HCT116 (cell line): ENCODE data around the gene HAO2. TPM values are rescaled to one million over a fixed set of nuclear protein-coding genes. Genes with fewer than 3 reads are reported as not detected.

Experiments
- ATAC-seq: fragments of 200-7000 bp; cut with Tn5 transposase; 2 replicates; pipeline ENCODE4 v1.9.1; 2020; ENCODE audit warnings: mild to moderate bottlenecking, moderate library complexity
- BruUV-seq: library from RNA; stranded (reverse); fragments of 400-500 nt; replicated peaks from 2 replicates; lab custom pipeline; 2021; lab: Mats Ljungman, UMichigan
- CTCF ChIA-PET: fragments of 300-600 bp; sonication (Branson Sonifier 250); formaldehyde crosslinking; loops from one replicate; lab custom pipeline; 2021; ENCODE audit warnings: antibody characterized with exemption; lab: Charles Lee
- POLR2A ChIA-PET: fragments of 300-600, 350-600 bp; sonication (Branson Sonifier 250); formaldehyde crosslinking; loops from one replicate; lab custom pipeline; 2021; ENCODE audit warnings: antibody characterized with exemption; lab: Charles Lee
- RAD21 ChIA-PET, 2 experiments: fragments of 300-600 bp; sonication (Branson Sonifier 250); formaldehyde crosslinking; loops; one replicate each; lab custom pipeline; 2023; ENCODE audit warnings: low total read pairs in 2 of 2; ENCODE audit not compliant: uncharacterized antibody in 2 of 2, unreplicated experiment in 2 of 2, low non-redundant PET in 1 of 2; lab: Charles Lee
- DNase-seq: peaks from one replicate; pipeline ENCODE4 v3.0.0-alpha.2; 2010; ENCODE audit warnings: low read depth, low spot score
- H2AFZ ChIP-seq: fragments of 200-600 bp; shearing (Covaris generic), sonication (generic); 2 replicates; pipeline ENCODE4 v1.6.1; 2017; ENCODE audit warnings: low read depth, mixed run types, mixed read lengths, antibody characterized with exemption, low read length; ENCODE audit not compliant: poor library complexity, severe bottlenecking
- H3K27ac ChIP-seq: 2 replicates; pipeline ENCODE4 v1.5.1; 2012; ENCODE audit warnings: low read depth, low read length
- H3K27me3 ChIP-seq: fragments of 200-600 bp; sonication (generic); 2 replicates; pipeline ENCODE4 v1.6.1; 2016; ENCODE audit warnings: mixed run types, low read length, mixed read lengths; ENCODE audit not compliant: insufficient read depth
- H3K36me3 ChIP-seq, 2 experiments: fragments of 200-500 bp in 1 of 2; fragments of 200-600 bp in 1 of 2; sonication (Bioruptor generic) in 1 of 2; sonication (generic) in 1 of 2; 2 replicates each; pipeline versions ENCODE4 v1.5.1 to v1.6.1; 2014 to 2016; ENCODE audit warnings: low read length in 2 of 2, inconsistent platforms in 1 of 2, mixed read lengths in 1 of 2, mixed run types in 1 of 2; ENCODE audit not compliant: insufficient read depth in 2 of 2, control insufficient read depth in 1 of 2
- H3K4me1 ChIP-seq, 2 experiments: fragments of 200-600 bp in 1 of 2; sonication (generic) in 1 of 2; 2 replicates each; pipeline versions ENCODE4 v1.5.1 to v1.6.1; 2012 to 2017; ENCODE audit warnings: low read length in 2 of 2, inconsistent platforms in 1 of 2, mild to moderate bottlenecking in 1 of 2, mixed read lengths in 1 of 2, mixed run types in 1 of 2, moderate library complexity in 1 of 2; ENCODE audit not compliant: insufficient read depth in 2 of 2, control insufficient read depth in 1 of 2
- H3K4me2 ChIP-seq: fragments of 200-600 bp; sonication (generic); 2 replicates; pipeline ENCODE4 v1.6.1; 2017; ENCODE audit warnings: mixed run types, low read length, mixed read lengths
- H3K4me3 ChIP-seq, 2 experiments: fragments of 200-600 bp in 1 of 2; sonication (generic) in 1 of 2; replicated peaks in 1 of 2; 2 replicates each; pipeline ENCODE4 v1.5.1; 2011 to 2016; ENCODE audit warnings: low read length in 2 of 2, control low read depth in 1 of 2, low read depth in 1 of 2, mild to moderate bottlenecking in 1 of 2, mixed read lengths in 1 of 2, mixed run types in 1 of 2
- H3K79me2 ChIP-seq: fragments of 200-600 bp; sonication (generic); 2 replicates; pipeline ENCODE4 v1.6.1; 2017; ENCODE audit warnings: mild to moderate bottlenecking, mixed run types, low read length, moderate library complexity, mixed read lengths; ENCODE audit not compliant: insufficient read depth
- H3K9ac ChIP-seq: fragments of 200-600 bp; sonication (generic); 2 replicates; pipeline ENCODE4 v1.6.1; 2016; ENCODE audit warnings: low read length, mixed read lengths
- H3K9me2 ChIP-seq: fragments of 200-600 bp; sonication (generic), shearing (Covaris generic); 2 replicates; pipeline ENCODE4 v1.6.1; 2017; ENCODE audit warnings: mixed run types, mild to moderate bottlenecking, moderate library complexity; ENCODE audit not compliant: insufficient read depth
- H3K9me3 ChIP-seq, 2 experiments: fragments of 200-500 bp in 1 of 2; fragments of 200-600 bp in 1 of 2; sonication (Bioruptor generic) in 1 of 2; sonication (generic) in 1 of 2; 2 replicates each; pipeline ENCODE4 v1.6.1; 2014 to 2017; ENCODE audit warnings: low read length in 2 of 2, mixed read lengths in 2 of 2, inconsistent platforms in 1 of 2, low read depth in 1 of 2, mild to moderate bottlenecking in 1 of 2, mixed run types in 1 of 2, moderate library complexity in 1 of 2; ENCODE audit not compliant: control insufficient read depth in 1 of 2, insufficient read depth in 1 of 2
- H4K20me1 ChIP-seq: fragments of 200-600 bp; sonication (generic), shearing (Covaris generic); 2 replicates; pipeline ENCODE4 v1.6.1; 2017; ENCODE audit warnings: mixed run types, mild to moderate bottlenecking, moderate library complexity; ENCODE audit not compliant: insufficient read depth
- CEBPB ChIP-seq: IDR thresholded peaks from 2 replicates; pipeline ENCODE4 v1.6.1; 2012; ENCODE audit warnings: low read depth
- EGR1 ChIP-seq: IDR thresholded peaks from 2 replicates; pipeline ENCODE4 v1.6.1; 2012; ENCODE audit warnings: low read depth
- EZH2 ChIP-seq: fragments of 200-600 bp; sonication (generic); IDR thresholded peaks from 2 replicates; pipeline ENCODE4 v1.6.1; 2017; ENCODE audit warnings: antibody characterized with exemption, mixed run types
- EZH2phosphoT487 ChIP-seq: fragments of 200-600 bp; IDR thresholded peaks from 2 replicates; pipeline ENCODE4 v1.6.1; 2018; ENCODE audit warnings: antibody characterized with exemption, borderline replicate concordance
- FOSL1 ChIP-seq: IDR thresholded peaks from 2 replicates; pipeline ENCODE4 v1.6.1; 2012; ENCODE audit warnings: low read depth
- POLR2A ChIP-seq: IDR thresholded peaks from 2 replicates; pipeline ENCODE4 v1.7.0; 2011; ENCODE audit warnings: borderline replicate concordance; ENCODE audit not compliant: insufficient read depth, insufficient read length; ENCODE audit errors: extremely low read depth
- POLR2AphosphoS5 ChIP-seq: IDR thresholded peaks from 2 replicates; pipeline ENCODE4 v1.6.1; 2011; ENCODE audit warnings: mild to moderate bottlenecking, low read depth, low read length, moderate library complexity
- RAD21 ChIP-seq: IDR thresholded peaks from 2 replicates; pipeline ENCODE4 v1.6.1; 2012; ENCODE audit warnings: low read depth, mild to moderate bottlenecking
- SIN3A ChIP-seq: IDR thresholded peaks from 2 replicates; pipeline ENCODE4 v1.6.1; 2012; ENCODE audit warnings: low read depth
- ZFX ChIP-seq: fragments of 450-650 bp; IDR thresholded peaks from 2 replicates; pipeline ENCODE4 v1.6.1; 2017
- ZNF274 ChIP-seq: fragments of 200-500 bp; sonication (Bioruptor generic); IDR thresholded peaks from 2 replicates; pipeline ENCODE4 v1.6.1; 2014; ENCODE audit warnings: mild to moderate bottlenecking, low read depth, low read length, inconsistent platforms
- intact Hi-C: fragments of 100-400 bp; cut with micrococcal nuclease; formaldehyde crosslinking; loops from 2 replicates; pipeline ENCODE4 v1.10.0; 2022
- total RNA-seq: library from RNA; stranded (reverse); gene quantifications from one replicate; pipeline ENCODE4 v1.2.1, GENCODE V29; 2021; ENCODE audit not compliant: unreplicated experiment
- TF ChIP-seq, protein P1 (sequence below): IDR thresholded peaks from 2 replicates; pipeline ENCODE4 v1.6.1; 2012
- TF ChIP-seq, protein P2 (sequence below): IDR thresholded peaks from 2 replicates; pipeline ENCODE4 v1.6.1; 2011; ENCODE audit warnings: mild to moderate bottlenecking, low read length, moderate library complexity; ENCODE audit not compliant: insufficient replicate concordance; ENCODE audit errors: extremely low read depth
- TF ChIP-seq, protein P3 (sequence below), 3 experiments: fragments of 200-600 bp in 1 of 3; sonication (generic) in 1 of 3; IDR thresholded peaks in 2 of 3; conservative IDR thresholded peaks in 1 of 3; 2 replicates each; pipeline ENCODE4 v1.5.1; 2012 to 2017; ENCODE audit warnings: low read depth in 2 of 3, low read length in 2 of 3, antibody characterized with exemption in 1 of 3, borderline replicate concordance in 1 of 3, control low read depth in 1 of 3, mild to moderate bottlenecking in 1 of 3, mixed read lengths in 1 of 3, mixed run types in 1 of 3, moderate library complexity in 1 of 3; ENCODE audit not compliant: insufficient read depth in 1 of 3
- TF ChIP-seq, protein P4 (sequence below): IDR thresholded peaks from 2 replicates; pipeline ENCODE4 v1.6.1; 2012

The HAO2 gene
- total RNA-seq, 1 experiment from 2014 or later, result not detected

DNA sequence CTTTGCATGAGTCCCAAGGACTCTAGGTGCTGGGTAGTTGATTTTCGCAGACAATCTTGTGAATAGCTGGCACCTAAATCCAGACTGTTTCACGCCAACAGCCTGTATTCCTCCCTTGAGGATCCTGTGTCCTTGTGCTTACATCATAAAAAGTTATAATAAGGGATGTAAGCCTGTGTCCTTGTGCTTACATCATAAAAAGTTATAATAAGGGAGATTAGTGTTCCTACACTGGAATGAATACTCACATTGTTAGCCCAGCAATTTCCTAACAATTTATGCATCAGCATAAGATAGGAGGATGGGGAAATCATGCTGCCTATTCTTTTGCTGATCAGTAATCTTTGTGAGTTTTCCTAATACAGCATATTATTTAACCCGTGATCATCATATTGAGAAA is 42.4 kb downstream of the HAO2 start:
- Histone ChIP-seq H4K20me1 (no peaks in the 10 kb centered on the region), H3K4me2 (no peak overlapping the region), H3K9me2 (no peaks in the 10 kb centered on the region), H3K4me1 (no peaks in the 10 kb centered on the region), H3K27ac (no peak overlapping the region), H3K36me3 (no peaks in the 10 kb centered on the region), H3K9ac (no peak overlapping the region), H3K4me3 (no peak overlapping the region)
- RAD21 ChIA-PET, result no interaction called here
- POLR2A ChIA-PET, result no interaction called here
- no TSS peak for BruUV-seq
- CTCF ChIA-PET, result no interaction called here
- TF ChIP-seq EZH2 (no peak), POLR2AphosphoS5 (no peak), EGR1 (no peak), CEBPB (no peak), ZFX (no peak), EZH2phosphoT487 (no peak), ZNF274 (no peak), POLR2A (no peak), SIN3A (no peak)
- TF ChIP-seq, protein P1, sequence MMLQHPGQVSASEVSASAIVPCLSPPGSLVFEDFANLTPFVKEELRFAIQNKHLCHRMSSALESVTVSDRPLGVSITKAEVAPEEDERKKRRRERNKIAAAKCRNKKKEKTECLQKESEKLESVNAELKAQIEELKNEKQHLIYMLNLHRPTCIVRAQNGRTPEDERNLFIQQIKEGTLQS, result no peak
- TF ChIP-seq, all 23 proteins: peak for 0
- ATAC-seq, result no peak
- DNase-seq, result no peak
- intact Hi-C loops, result no loop called here
- Histone ChIP-seq H3K79me2 (no peaks in the 10 kb centered on the region), H3K9me3 (no peaks in the 10 kb centered on the region), H3K27me3 (no peaks in the 10 kb centered on the region; the same call in 1 of the 2 replicates), H2AFZ (no peak overlapping the region)

DNA sequence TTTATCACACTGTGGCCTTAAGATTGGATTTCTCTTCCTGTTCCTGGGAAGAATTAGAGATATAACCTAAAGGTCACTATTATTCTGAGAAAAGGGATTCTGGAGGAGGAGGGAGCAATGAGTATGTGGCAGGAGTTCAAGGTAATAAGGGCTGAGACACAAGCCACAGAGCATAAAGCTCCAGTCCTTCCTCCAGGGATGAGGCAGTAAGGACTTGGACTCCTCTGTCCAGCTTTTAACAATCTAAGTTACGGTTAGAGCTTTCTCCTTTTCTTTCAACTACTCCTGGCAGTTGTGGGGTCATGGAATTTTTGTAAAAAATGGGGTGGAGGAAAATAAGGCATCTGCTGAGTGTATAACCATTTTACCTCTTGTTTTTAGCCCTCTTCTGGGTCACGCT is 46.4 kb downstream of the HAO2 start, which contains the start of gene HSD3B2:
HSD3B2 (plus strand) TSS at position 201 of the 400 bp plus-strand sequence. CDS start 270 bp downstream, outside the sequence.
- Histone ChIP-seq H4K20me1 (no peaks in the 10 kb centered on the region), H3K9ac (no peak within 1 kb of the TSS), H3K4me2 (no peak within 1 kb of the TSS), H3K9me3 (no peaks in the 10 kb centered on the region), H3K79me2 (no peaks in the 10 kb centered on the region), H3K4me3 (no peak within 1 kb of the TSS), H3K9me2 (no peaks in the 10 kb centered on the region), H3K27me3 (no peaks in the 10 kb centered on the region; the same call in 1 of the 2 replicates), H3K27ac (no peak within 1 kb of the TSS), H2AFZ (no peak within 1 kb of the TSS), H3K36me3 (no peaks in the 10 kb centered on the region), H3K4me1 (no peaks in the 10 kb centered on the region)
- BruUV-seq, result no TSS peak
- ATAC-seq (no peak), DNase-seq (no peak)
- no peak for TF ChIP-seq RAD21
- TF ChIP-seq, protein P2, sequence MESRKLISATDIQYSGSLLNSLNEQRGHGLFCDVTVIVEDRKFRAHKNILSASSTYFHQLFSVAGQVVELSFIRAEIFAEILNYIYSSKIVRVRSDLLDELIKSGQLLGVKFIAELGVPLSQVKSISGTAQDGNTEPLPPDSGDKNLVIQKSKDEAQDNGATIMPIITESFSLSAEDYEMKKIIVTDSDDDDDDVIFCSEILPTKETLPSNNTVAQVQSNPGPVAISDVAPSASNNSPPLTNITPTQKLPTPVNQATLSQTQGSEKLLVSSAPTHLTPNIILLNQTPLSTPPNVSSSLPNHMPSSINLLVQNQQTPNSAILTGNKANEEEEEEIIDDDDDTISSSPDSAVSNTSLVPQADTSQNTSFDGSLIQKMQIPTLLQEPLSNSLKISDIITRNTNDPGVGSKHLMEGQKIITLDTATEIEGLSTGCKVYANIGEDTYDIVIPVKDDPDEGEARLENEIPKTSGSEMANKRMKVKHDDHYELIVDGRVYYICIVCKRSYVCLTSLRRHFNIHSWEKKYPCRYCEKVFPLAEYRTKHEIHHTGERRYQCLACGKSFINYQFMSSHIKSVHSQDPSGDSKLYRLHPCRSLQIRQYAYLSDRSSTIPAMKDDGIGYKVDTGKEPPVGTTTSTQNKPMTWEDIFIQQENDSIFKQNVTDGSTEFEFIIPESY, result no peak
- no peak for TF ChIP-seq POLR2AphosphoS5
- no peak for TF ChIP-seq EGR1
- TF ChIP-seq, protein P3, sequence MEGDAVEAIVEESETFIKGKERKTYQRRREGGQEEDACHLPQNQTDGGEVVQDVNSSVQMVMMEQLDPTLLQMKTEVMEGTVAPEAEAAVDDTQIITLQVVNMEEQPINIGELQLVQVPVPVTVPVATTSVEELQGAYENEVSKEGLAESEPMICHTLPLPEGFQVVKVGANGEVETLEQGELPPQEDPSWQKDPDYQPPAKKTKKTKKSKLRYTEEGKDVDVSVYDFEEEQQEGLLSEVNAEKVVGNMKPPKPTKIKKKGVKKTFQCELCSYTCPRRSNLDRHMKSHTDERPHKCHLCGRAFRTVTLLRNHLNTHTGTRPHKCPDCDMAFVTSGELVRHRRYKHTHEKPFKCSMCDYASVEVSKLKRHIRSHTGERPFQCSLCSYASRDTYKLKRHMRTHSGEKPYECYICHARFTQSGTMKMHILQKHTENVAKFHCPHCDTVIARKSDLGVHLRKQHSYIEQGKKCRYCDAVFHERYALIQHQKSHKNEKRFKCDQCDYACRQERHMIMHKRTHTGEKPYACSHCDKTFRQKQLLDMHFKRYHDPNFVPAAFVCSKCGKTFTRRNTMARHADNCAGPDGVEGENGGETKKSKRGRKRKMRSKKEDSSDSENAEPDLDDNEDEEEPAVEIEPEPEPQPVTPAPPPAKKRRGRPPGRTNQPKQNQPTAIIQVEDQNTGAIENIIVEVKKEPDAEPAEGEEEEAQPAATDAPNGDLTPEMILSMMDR (IDR thresholded peaks at IDR 0.05 in 2 of 3, conservative IDR thresholded peaks at IDR 0.05 in 1 of 3; ENCODE audit: borderline replicate concordance in 1 of 3, insufficient read depth in 1 of 3, low read depth in 2 of 3, low read length in 2 of 3), result no peak
- TF ChIP-seq FOSL1, result no peak
- TF ChIP-seq SIN3A, result no peak
- no peak for TF ChIP-seq EZH2phosphoT487
- TF ChIP-seq, protein P4, sequence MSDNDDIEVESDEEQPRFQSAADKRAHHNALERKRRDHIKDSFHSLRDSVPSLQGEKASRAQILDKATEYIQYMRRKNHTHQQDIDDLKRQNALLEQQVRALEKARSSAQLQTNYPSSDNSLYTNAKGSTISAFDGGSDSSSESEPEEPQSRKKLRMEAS, result no peak
- TF ChIP-seq ZFX, result no peak
- CTCF ChIA-PET, result no interaction called here
- RAD21 ChIA-PET, result no interaction called here
- POLR2A ChIA-PET, result no interaction called here
- intact Hi-C loops, result no loop called here
